Common myeloid progenitor, CD34-positive (primary cell): ENCODE data around the gene PLXDC1.
"Not testable (repeated sequence)": the region's sequence is repeated elsewhere in the genome, so short reads cannot be mapped to it uniquely, and the experiment has no call there.

ENCODE experiments used
- CTCF ChIA-PET: fragments of 350-600 bp; sonication (Branson Sonifier 250); formaldehyde crosslinking; loops from one replicate; lab custom pipeline; 2021; ENCODE audit warnings: antibody characterized with exemption; lab: Charles Lee
- POLR2A ChIA-PET: fragments of 350-600 bp; sonication (Branson Sonifier 250); formaldehyde crosslinking; loops from one replicate; lab custom pipeline; 2021; ENCODE audit warnings: antibody characterized with exemption; lab: Charles Lee
- DNase-seq, 3 donors: peaks; one replicate each; pipeline versions ENCODE4 v3.0.0 to v3.0.0-alpha.2; 2013
- H3K27ac ChIP-seq, 2 experiments: 1 replicate in 1 of 2; 2 replicates in 1 of 2; pipeline ENCODE4 v1.7.0; 2013; ENCODE audit warnings: inconsistent platforms in 2 of 2, low read length in 2 of 2, mild to moderate bottlenecking in 2 of 2, low read depth in 1 of 2, moderate library complexity in 1 of 2; ENCODE audit not compliant: severe bottlenecking in 2 of 2, insufficient read depth in 1 of 2, poor library complexity in 1 of 2
- H3K27me3 ChIP-seq, 5 experiments: replicated peaks in 2 of 5; 1 replicate in 3 of 5; 2 replicates in 2 of 5; pipeline versions ENCODE4 v1.6.1 to v1.7.0; 2013; ENCODE audit warnings: low read length in 4 of 5, mild to moderate bottlenecking in 2 of 5, moderate library complexity in 2 of 5, inconsistent platforms in 1 of 5; ENCODE audit not compliant: insufficient read depth in 5 of 5, control insufficient read depth in 4 of 5
- H3K36me3 ChIP-seq, 4 experiments: 1 replicate in 2 of 4; 2 replicates in 2 of 4; pipeline versions ENCODE4 v1.6.1 to v1.7.0; 2013; ENCODE audit warnings: low read length in 3 of 4, control low read depth in 1 of 4, mild to moderate bottlenecking in 1 of 4; ENCODE audit not compliant: control insufficient read depth in 4 of 4, insufficient read depth in 4 of 4
- H3K4me1 ChIP-seq, 4 experiments: 1 replicate in 3 of 4; 2 replicates in 1 of 4; pipeline versions ENCODE4 v1.6.1 to v1.7.1; 2013; ENCODE audit warnings: low read length in 3 of 4, mild to moderate bottlenecking in 3 of 4, control low read depth in 1 of 4, inconsistent platforms in 1 of 4, moderate library complexity in 1 of 4; ENCODE audit not compliant: control insufficient read depth in 4 of 4, insufficient read depth in 4 of 4; ENCODE audit errors: control extremely low read depth in 1 of 4
- H3K4me3 ChIP-seq, 7 experiments: 1 replicate in 4 of 7; 2 replicates in 3 of 7; pipeline versions ENCODE4 v1.5.1 to v1.7.0; 2013; ENCODE audit warnings: mild to moderate bottlenecking in 7 of 7, low read length in 6 of 7, moderate library complexity in 6 of 7, inconsistent platforms in 2 of 7, low read depth in 2 of 7, control low read depth in 1 of 7; ENCODE audit not compliant: insufficient read depth in 4 of 7, control insufficient read depth in 1 of 7; ENCODE audit errors: extremely low read depth in 1 of 7
- H3K9me3 ChIP-seq, 5 experiments: 1 replicate in 4 of 5; 2 replicates in 1 of 5; pipeline versions ENCODE4 v1.6.1 to v1.7.1; 2013; ENCODE audit warnings: low read length in 4 of 5, mild to moderate bottlenecking in 2 of 5, inconsistent platforms in 1 of 5, low read depth in 1 of 5, moderate library complexity in 1 of 5; ENCODE audit not compliant: control insufficient read depth in 4 of 5, insufficient read depth in 2 of 5; ENCODE audit errors: control extremely low read depth in 1 of 5
- WGBS: methylation state at CpG from one replicate; pipeline ENCODE4 v1.1.5; 2013; ENCODE audit not compliant: insufficient coverage; 5-methylcytosine and 5-hydroxymethylcytosine counted together

Gene PLXDC1

GRCh38 chr17:39169518-39169917, 18.1 kb upstream of the PLXDC1 start:
- WGBS, result 100% methylated on average over 1 of the region's 3 CpGs
- H3K4me3 ChIP-seq, result no peak overlapping the region
- DNase-seq, result no peak
- H3K36me3 ChIP-seq, result no peaks in the 10 kb centered on the region
- no peaks in the 10 kb centered on the region for H3K9me3 ChIP-seq
- H3K27ac ChIP-seq, result no peak overlapping the region
- ChIA-PET POLR2A (interaction anchor here (0.6 kb wide), 1 partner anchor 29 kb away, joined by 8 read pairs; no protein-coding TSS in a partner anchor), CTCF (interaction anchor here (1.2 to 8.7 kb wide), 5 partner anchors 8 to 186 kb away, joined by 3 to 96 read pairs (median 5); partner anchors contain the start of gene PLXDC1)
- H3K4me1 ChIP-seq, result peaks cover 18 to 84% (median 73%) of the 10 kb centered on the region in 4 experiments
- no peaks in the 10 kb centered on the region for H3K27me3 ChIP-seq

GRCh38 chr17:39169101-39169500, 17.7 kb upstream of the PLXDC1 start:
- no peaks in the 10 kb centered on the region for H3K27me3 ChIP-seq
- H3K36me3 ChIP-seq, result no peaks in the 10 kb centered on the region
- H3K9me3 ChIP-seq, result no peaks in the 10 kb centered on the region
- ChIA-PET CTCF (interaction anchor here (1.2 to 8.7 kb wide), 4 partner anchors 8 to 186 kb away, joined by 3 to 96 read pairs (median 46); partner anchors contain the start of gene PLXDC1), POLR2A (no interaction called here)
- no peak overlapping the region for H3K4me3 ChIP-seq
- 71% methylated on average over 14 of the region's 14 CpGs for WGBS
- peak in 2 of 3 donors; percentile 27 to 33 for DNase-seq
- peaks cover 22 to 85% (median 74%) of the 10 kb centered on the region in 4 experiments for H3K4me1 ChIP-seq
- H3K27ac ChIP-seq, result no peak overlapping the region

DNA sequence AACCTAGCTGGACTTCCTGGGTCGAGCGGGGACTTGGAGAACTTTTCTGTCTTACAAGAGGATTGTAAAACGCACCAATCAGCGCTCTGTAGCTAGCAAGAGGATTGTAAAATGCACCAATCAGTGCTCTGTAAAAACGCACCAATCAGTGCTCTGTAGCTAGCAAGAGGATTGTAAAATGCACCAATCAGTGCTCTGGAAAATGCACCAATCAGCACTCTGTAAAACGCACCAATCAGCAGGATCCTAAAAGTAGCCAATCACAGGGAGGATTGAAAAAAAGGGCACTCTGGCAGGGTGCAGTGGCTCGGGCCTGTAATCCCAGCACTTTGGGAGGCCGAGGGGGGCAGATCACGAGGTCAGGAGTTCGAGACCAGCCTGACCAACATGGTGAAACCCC, 17.1 kb upstream of the PLXDC1 start:
- POLR2A ChIA-PET, DNase-seq, H3K27me3 ChIP-seq, H3K27ac ChIP-seq, H3K4me3 ChIP-seq, H3K9me3 ChIP-seq, H3K36me3 ChIP-seq: not testable (repeated sequence)
- peaks cover 22 to 81% (median 71%) of the 10 kb centered on the region in 4 experiments for H3K4me1 ChIP-seq
- CTCF ChIA-PET, result interaction anchor here (0.7 to 8.7 kb wide), 4 partner anchors 10 to 185 kb away, joined by 3 to 96 read pairs (median 44); partner anchors contain the start of gene PLXDC1
- 98% methylated on average over 10 of the region's 10 CpGs for WGBS

DNA sequence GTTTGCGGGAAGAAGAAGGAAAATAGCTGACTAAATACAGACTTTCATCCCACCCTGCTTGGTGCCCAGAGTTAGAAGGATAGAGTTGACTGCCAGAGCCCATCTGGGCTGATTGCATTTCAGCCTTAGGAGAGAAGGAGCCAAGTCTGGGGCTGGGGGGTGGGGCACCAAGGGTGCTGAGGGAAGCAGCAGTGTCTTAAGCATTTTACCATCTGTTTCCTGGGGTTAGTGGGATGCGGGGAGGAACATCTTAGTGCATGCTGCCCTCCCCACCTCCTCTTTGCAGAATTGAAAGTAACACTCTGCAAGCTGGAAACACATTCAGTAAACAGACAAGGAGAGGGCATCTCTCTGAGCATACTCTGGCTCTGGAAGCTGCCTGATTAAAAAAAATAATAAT, 16.0 kb upstream of the PLXDC1 start:
- peaks cover 22 to 72% (median 62%) of the 10 kb centered on the region in 4 experiments for H3K4me1 ChIP-seq
- DNase-seq, result peak; percentile 81 to 97 (median 96)
- H3K9me3 ChIP-seq, result no peaks in the 10 kb centered on the region
- POLR2A ChIA-PET, result interaction anchor here (0.6 kb wide), 1 partner anchor 48 kb away, joined by 5 read pairs; no protein-coding TSS in a partner anchor
- no peaks in the 10 kb centered on the region for H3K27me3 ChIP-seq
- no peaks in the 10 kb centered on the region for H3K36me3 ChIP-seq
- CTCF ChIA-PET, result interaction anchor here (0.6 to 8.6 kb wide), 3 partner anchors 10 to 174 kb away, joined by 3 to 96 read pairs (median 5); partner anchors contain the start of gene PLXDC1
- H3K27ac ChIP-seq, result no peak overlapping the region
- peak overlapping the region in 4 of 7 experiments; percentile 26 to 98 (median 44) for H3K4me3 ChIP-seq
- WGBS, result 33% methylated on average over 1 of the region's 2 CpGs

- ChIA-PET POLR2A (no interaction called here), CTCF (interaction anchor here (0.7 to 8.6 kb wide), 5 partner anchors 8 to 78 kb away, joined by 3 to 96 read pairs (median 5); partner anchors contain the start of gene PLXDC1)
- Histone ChIP-seq H3K27me3 (no peaks in the 10 kb centered on the region), H3K4me1 (peaks cover 18 to 64% (median 56%) of the 10 kb centered on the region in 4 experiments), H3K4me3 (peak overlapping the region in 5 of 7 experiments; percentile 46 to 98 (median 77)), H3K36me3 (no peaks in the 10 kb centered on the region), H3K9me3 (no peaks in the 10 kb centered on the region), H3K27ac (no peak overlapping the region)
- WGBS, result 20% methylated on average over 6 of the region's 7 CpGs
- DNase-seq, result peak in 2 of 3 donors; percentile 45 to 58
Measured at GRCh38 chr17:39166437-39167335, 15.2 kb upstream of the PLXDC1 start.

- Histone ChIP-seq H3K4me1 (peaks cover 18 to 66% (median 57%) of the 10 kb centered on the region in 4 experiments), H3K27me3 (no peaks in the 10 kb centered on the region), H3K4me3 (peak within 1 kb of the TSS; percentile 47 to 98 (median 77)), H3K9me3 (no peaks in the 10 kb centered on the region), H3K36me3 (no peaks in the 10 kb centered on the region), H3K27ac (no peak within 1 kb of the TSS)
- POLR2A ChIA-PET, result no interaction called here
- WGBS, result 31% methylated on average over 17 of the region's 17 CpGs
- DNase-seq, result no peak
- CTCF ChIA-PET, result interaction anchor here (0.7 to 8.6 kb wide), 7 partner anchors 9 to 181 kb away, joined by 3 to 96 read pairs (median 7); partner anchors contain the start of gene PLXDC1
Measured at GRCh38 chr17:39165841-39166349, 14.5 kb upstream of the PLXDC1 start, which contains the start of gene ARL5C. ARL5C (minus strand) TSS chr17:39166161; CDS start chr17:39165760, 401 bp downstream.
